Erythroblast (primary cell): ENCODE data around the gene TRPM4.

Experiments used
- GATA1 ChIP-seq: IDR thresholded peaks from 2 replicates; pipeline ENCODE4 v1.6.1; 2011; ENCODE audit warnings: low read depth, mild to moderate bottlenecking, control low read depth, low read length, moderate library complexity
- POLR2A ChIP-seq: IDR thresholded peaks from 2 replicates; pipeline ENCODE4 v1.6.1; 2011; ENCODE audit warnings: mild to moderate bottlenecking, low read length

- TF ChIP-seq POLR2A = no peak
- TF ChIP-seq GATA1 = no peak
These were observed 85.5 kb downstream of the TRPM4 start for GRCh38 chr19:49243129-49243528.
